Keratinocyte (primary cell): Measurements from ENCODE around the gene FGF12. TPM values are rescaled to one million over a fixed set of nuclear protein-coding genes. Genes with fewer than 3 reads are reported as not detected.

Experiments used
- DNase-seq: peaks from one replicate; pipeline ENCODE4 v3.0.0-alpha.2; 2011; ENCODE audit warnings: low read depth, missing footprints, low spot score
- FAIRE-seq: peaks from 2 replicates; lab custom pipeline; 2011; peaks lifted over from hg19 to GRCh38; lab: Jason Lieb, UNC
- H2AFZ ChIP-seq: 2 replicates; pipeline ENCODE4 v1.6.0; 2012; ENCODE audit warnings: low read length, control low read depth, inconsistent platforms; ENCODE audit not compliant: control insufficient read depth
- H3K27ac ChIP-seq: 2 replicates; pipeline ENCODE4 v1.5.1; 2011; ENCODE audit warnings: low read length; ENCODE audit not compliant: control insufficient read depth, insufficient read depth
- H3K27me3 ChIP-seq: 3 replicates; pipeline ENCODE4 v1.6.0; 2011; ENCODE audit warnings: low read length; ENCODE audit not compliant: control insufficient read depth, insufficient read depth; ENCODE audit errors: extremely low read depth
- H3K36me3 ChIP-seq, 2 experiments: 2 replicates in 1 of 2; 3 replicates in 1 of 2; pipeline ENCODE4 v1.5.1; 2011; ENCODE audit warnings: low read length in 2 of 2, mild to moderate bottlenecking in 1 of 2; ENCODE audit not compliant: control insufficient read depth in 2 of 2, insufficient read depth in 2 of 2; ENCODE audit errors: extremely low read depth in 1 of 2
- H3K4me1 ChIP-seq: 3 replicates; pipeline ENCODE4 v1.5.1; 2011; ENCODE audit warnings: low read length; ENCODE audit not compliant: control insufficient read depth, insufficient read depth; ENCODE audit errors: extremely low read depth
- H3K4me2 ChIP-seq: 3 replicates; pipeline ENCODE4 v1.6.0; 2011; ENCODE audit warnings: low read depth, low read length; ENCODE audit not compliant: control insufficient read depth, insufficient read depth; ENCODE audit errors: extremely low read depth
- H3K4me3 ChIP-seq, 3 experiments: fragments of 200-600 bp in 1 of 3; sonication (generic) in 1 of 3; 2 replicates in 2 of 3; 3 replicates in 1 of 3; pipeline ENCODE4 v1.5.1; 2011 to 2016; ENCODE audit warnings: low read length in 3 of 3, mild to moderate bottlenecking in 3 of 3, control low read depth in 2 of 3, inconsistent platforms in 1 of 3, low read depth in 1 of 3, mixed read lengths in 1 of 3, mixed run types in 1 of 3, moderate library complexity in 1 of 3; ENCODE audit not compliant: control insufficient read depth in 2 of 3, insufficient read depth in 2 of 3; ENCODE audit errors: extremely low read depth in 1 of 3
- H3K79me2 ChIP-seq: 2 replicates; pipeline ENCODE4 v1.6.0; 2012; ENCODE audit warnings: low read length; ENCODE audit not compliant: control insufficient read depth, insufficient read depth
- H3K9ac ChIP-seq: 3 replicates; pipeline ENCODE4 v1.6.0; 2011; ENCODE audit warnings: low read length; ENCODE audit not compliant: control insufficient read depth, insufficient read depth; ENCODE audit errors: extremely low read depth
- H3K9me1 ChIP-seq: 3 replicates; pipeline ENCODE4 v1.6.0; 2011; ENCODE audit warnings: low read length; ENCODE audit not compliant: control insufficient read depth, insufficient read depth; ENCODE audit errors: extremely low read depth
- H3K9me3 ChIP-seq: 2 replicates; pipeline ENCODE4 v1.5.1; 2012; ENCODE audit warnings: low read depth, low read length; ENCODE audit not compliant: control insufficient read depth
- H4K20me1 ChIP-seq: 3 replicates; pipeline ENCODE4 v1.6.0; 2011; ENCODE audit warnings: low read length; ENCODE audit not compliant: control insufficient read depth, insufficient read depth; ENCODE audit errors: extremely low read depth
- CTCF ChIP-seq, 3 experiments: IDR thresholded peaks in 1 of 3; conservative IDR thresholded peaks in 1 of 3; optimal IDR thresholded peaks in 1 of 3; 2 replicates in 2 of 3; 3 replicates in 1 of 3; pipeline versions ENCODE3 to v1.5.1; 2011; ENCODE audit warnings: low read length in 3 of 3, mild to moderate bottlenecking in 3 of 3, moderate library complexity in 2 of 3, control low read depth in 1 of 3, inconsistent platforms in 1 of 3; ENCODE audit not compliant: insufficient read depth in 2 of 3; ENCODE audit errors: extremely low read depth in 1 of 3
- EZH2 ChIP-seq: IDR thresholded peaks from one replicate; pipeline ENCODE4 v1.6.1; 2012; ENCODE audit warnings: inconsistent platforms, mild to moderate bottlenecking, low read length, moderate library complexity
- dilution Hi-C: fragments of 300-500 bp; cut with MboI; formaldehyde crosslinking; loops from one replicate; pipeline ENCODE4 v1.7.0; 2020; ENCODE audit warnings: low sequenced_read_pairs; ENCODE audit not compliant: extremely low pct_ligation_motif_present
- polyA plus RNA-seq, 5 experiments: library from polyadenylated mRNA; depleted of rRNA in 3 of 5; stranded (reverse) in 3 of 5; stranded (forward) in 1 of 5; unstranded in 1 of 5; fragments of >200 nt; gene quantifications; 1 replicate in 1 of 5; 2 replicates in 3 of 5; 3 replicates in 1 of 5; pipeline versions ENCODE4 v1.2.1 to v1.2.3, GENCODE V29; 2011 to 2012; ENCODE audit warnings: missing spikeins in 2 of 5, low read depth in 1 of 5, low replicate concordance in 1 of 5

Gene FGF12
- polyA plus RNA-seq, 1 donor (not counting 4 experiments of a cell fraction or from before 2014, with no cell fraction given), result 4.1 TPM

- no peak overlapping the region for H3K4me3 ChIP-seq
- dilution Hi-C loops, result loop anchor here (25.0 kb wide), 1 partner anchor 95 kb away; no protein-coding TSS in a partner anchor
- H3K9me1 ChIP-seq, result no peaks in the 10 kb centered on the region
- H3K9ac ChIP-seq, result no peak overlapping the region
- no peaks in the 10 kb centered on the region for H3K36me3 ChIP-seq
- no peaks in the 10 kb centered on the region for H3K4me1 ChIP-seq
- TF ChIP-seq CTCF (optimal IDR thresholded peaks at IDR 0.05 in 1 of 3, IDR thresholded peaks at IDR 0.05 in 1 of 3, conservative IDR thresholded peaks at IDR 0.05 in 1 of 3; ENCODE audit: extremely low read depth in 1 of 3, insufficient read depth in 2 of 3, low read length in 3 of 3) (no peak), EZH2 (no peak)
- DNase-seq (no peak), FAIRE-seq (no peak)
- no peaks in the 10 kb centered on the region for H3K27me3 ChIP-seq
- no peak overlapping the region for H2AFZ ChIP-seq
- no peaks in the 10 kb centered on the region for H3K79me2 ChIP-seq
- no peaks in the 10 kb centered on the region for H4K20me1 ChIP-seq
- no peaks in the 10 kb centered on the region for H3K9me3 ChIP-seq
- H3K4me2 ChIP-seq, result no peak overlapping the region
- H3K27ac ChIP-seq, result no peak overlapping the region
These were observed 394.7 kb downstream of the FGF12 start for GRCh38 chr3:192332386-192333291.

- Histone ChIP-seq H2AFZ (no peak overlapping the region), H3K9me3 (no peaks in the 10 kb centered on the region), H3K4me1 (no peaks in the 10 kb centered on the region), H3K27me3 (no peaks in the 10 kb centered on the region), H3K4me2 (no peak overlapping the region), H3K4me3 (no peak overlapping the region), H4K20me1 (no peaks in the 10 kb centered on the region), H3K9ac (no peak overlapping the region), H3K79me2 (no peaks in the 10 kb centered on the region), H3K36me3 (no peaks in the 10 kb centered on the region), H3K9me1 (no peaks in the 10 kb centered on the region), H3K27ac (no peak overlapping the region)
- DNase-seq (no peak), FAIRE-seq (no peak)
- TF ChIP-seq CTCF (optimal IDR thresholded peaks at IDR 0.05 in 1 of 3, IDR thresholded peaks at IDR 0.05 in 1 of 3, conservative IDR thresholded peaks at IDR 0.05 in 1 of 3; ENCODE audit: extremely low read depth in 1 of 3, insufficient read depth in 2 of 3, low read length in 3 of 3) (no peak), EZH2 (no peak)
- dilution Hi-C loops, result loop anchor here (25.0 kb wide), 1 partner anchor 95 kb away; no protein-coding TSS in a partner anchor
These were observed 395.5 kb downstream of the FGF12 start for GRCh38 chr3:192331749-192332385.
